SJSA1 (cell line): ENCODE measurements around the gene FAM3B. TPM values are rescaled to one million over a fixed set of nuclear protein-coding genes. Genes with fewer than 3 reads are reported as not detected.
A peak's percentile ranks its signal among the peaks of the same experiment; 100 is the strongest.

Source experiments
- DNase-seq, 2 experiments: peaks; one replicate each; pipeline ENCODE4 v3.0.0-alpha.2; 2015 to 2020; ENCODE audit warnings: low spot score in 2 of 2, low read depth in 1 of 2
- H3K27ac ChIP-seq: fragments of 250-450 bp; sonication (Bioruptor Pico); 2 replicates; pipeline ENCODE4 v1.5.1; 2020; ENCODE audit warnings: mild to moderate bottlenecking, moderate library complexity
- H3K27me3 ChIP-seq: fragments of 250-450 bp; sonication (Bioruptor Pico); replicated peaks from 2 replicates; pipeline ENCODE4 v1.5.1; 2020; ENCODE audit warnings: mild to moderate bottlenecking, moderate library complexity
- H3K36me3 ChIP-seq: fragments of 250-450 bp; sonication (Bioruptor Pico); 2 replicates; pipeline ENCODE4 v1.5.1; 2020; ENCODE audit warnings: mild to moderate bottlenecking
- H3K4me1 ChIP-seq: fragments of 250-450 bp; sonication (Bioruptor Pico); replicated peaks from 2 replicates; pipeline ENCODE4 v1.6.1; 2021; ENCODE audit warnings: mild to moderate bottlenecking
- H3K4me3 ChIP-seq: fragments of 250-450 bp; sonication (Bioruptor Pico); 2 replicates; pipeline ENCODE4 v1.5.1; 2020; ENCODE audit warnings: mild to moderate bottlenecking
- H3K9me3 ChIP-seq: fragments of 250-450 bp; sonication (Bioruptor Pico); replicated peaks from 2 replicates; pipeline ENCODE4 v1.5.1; 2020; ENCODE audit warnings: mild to moderate bottlenecking
- total RNA-seq: library from RNA; depleted of rRNA; stranded (reverse); fragments of >200 nt; shearing (Covaris generic); gene quantifications from 2 replicates; pipeline ENCODE4 v1.2.3, GENCODE V29; 2014

The FAM3B gene
- total RNA-seq, 1 experiment from 2014 or later = not detected

DNA sequence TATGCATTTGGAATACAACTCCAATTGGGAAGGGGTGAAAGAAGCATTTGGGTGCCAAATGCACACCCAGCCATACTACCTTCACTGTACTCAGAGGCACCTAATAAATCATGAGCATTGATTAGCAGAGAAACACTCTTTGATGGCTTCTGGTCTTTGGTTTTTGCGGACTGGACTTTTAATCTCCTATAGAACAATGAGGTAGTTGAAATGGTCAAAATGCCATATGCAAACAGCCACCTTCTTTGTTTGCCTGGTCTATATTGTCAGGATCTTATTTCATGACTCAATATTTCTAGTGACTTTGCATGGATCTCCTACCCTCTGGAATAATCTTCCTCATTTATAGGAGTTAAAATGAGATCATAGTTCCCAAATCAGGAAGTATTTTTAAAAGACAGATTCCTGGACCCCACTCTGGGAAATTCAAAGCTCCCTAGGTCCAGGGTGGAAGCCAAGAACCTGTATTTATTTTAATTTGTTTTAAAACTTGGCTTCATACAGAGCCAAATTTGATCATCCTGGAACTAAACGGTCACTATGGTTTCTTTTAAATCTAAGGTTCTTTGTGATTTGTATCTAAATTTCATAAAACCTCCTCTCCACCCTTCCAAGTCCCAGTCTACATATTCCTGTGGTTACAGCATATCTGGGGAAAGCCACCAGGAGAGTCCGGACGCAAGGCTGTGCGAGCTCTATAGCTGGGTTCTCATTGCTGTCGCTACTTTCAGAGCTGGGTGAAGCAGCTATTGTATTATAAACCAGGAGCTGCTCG lies 8.7 kb downstream of the FAM3B start:
- Histone ChIP-seq H3K36me3 (no peaks in the 10 kb centered on the region), H3K27me3 (0 out of 2 replicates have a peak, but pooled peaks cover 6% of the 10 kb centered on the region), H3K4me1 (no peaks in the 10 kb centered on the region), H3K9me3 (0 out of 2 replicates have a peak, but pooled peaks cover 2% of the 10 kb centered on the region), H3K4me3 (no peak overlapping the region), H3K27ac (no peak overlapping the region)
- DNase-seq = no peak

DNA sequence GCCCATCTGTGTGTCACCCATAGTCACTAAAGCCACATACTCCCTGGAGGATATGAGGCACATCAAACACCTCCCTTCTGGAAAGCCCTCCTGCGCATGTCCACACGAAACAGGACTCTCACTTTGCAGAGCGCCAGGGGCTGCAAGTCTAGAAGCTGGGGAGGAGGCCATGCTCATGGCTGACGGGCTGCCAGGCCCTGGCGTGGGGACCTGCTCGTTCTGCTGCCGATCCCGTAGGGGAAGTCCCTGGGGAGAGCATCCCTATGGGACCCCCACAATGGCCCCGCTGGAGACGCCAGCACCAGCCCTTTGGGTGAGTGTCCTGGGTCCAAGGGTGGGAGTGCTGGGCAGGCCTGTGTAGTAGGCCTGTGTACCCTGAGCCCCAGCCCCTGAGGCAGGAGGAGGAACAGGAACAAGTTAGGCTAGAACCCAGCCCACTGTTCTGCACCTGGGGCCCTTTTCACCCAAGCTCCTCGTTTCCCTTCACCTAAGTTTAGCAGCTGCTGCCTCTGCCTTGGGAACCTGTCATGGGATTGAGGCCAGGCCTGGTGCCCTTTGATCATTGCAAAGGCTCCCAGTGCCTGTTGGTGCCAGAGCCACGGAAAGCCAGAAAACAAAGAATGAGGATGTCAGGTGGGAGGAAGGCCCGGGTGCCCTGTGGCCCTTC lies 9.9 kb downstream of the FAM3B start:
- Histone ChIP-seq H3K27ac (no peak overlapping the region), H3K4me3 (no peak overlapping the region)

DNA sequence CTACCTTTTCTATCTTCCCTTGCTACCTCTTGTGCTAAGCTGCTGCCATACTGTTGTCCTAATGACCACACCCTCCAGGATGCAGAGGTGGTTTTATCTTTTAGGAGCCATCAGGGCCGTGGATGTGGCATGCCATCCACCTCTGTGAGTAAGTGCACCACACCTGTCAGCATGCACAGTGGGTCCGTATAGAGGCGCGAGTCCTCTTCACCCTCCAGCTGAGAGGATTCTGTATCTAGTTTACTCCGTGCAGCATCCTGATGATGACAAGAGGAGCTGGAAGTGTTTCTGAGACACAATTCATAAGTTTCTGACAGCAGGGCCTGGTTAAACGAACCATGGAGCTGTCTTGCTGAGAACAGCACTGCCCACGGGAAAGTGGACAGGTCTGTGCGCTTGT lies 11.2 kb downstream of the FAM3B start:
- Histone ChIP-seq H3K4me3 (no peak overlapping the region), H3K27ac (no peak overlapping the region), H3K4me1 (no peaks in the 10 kb centered on the region), H3K27me3 (no peaks in the 10 kb centered on the region), H3K9me3 (0 out of 2 replicates have a peak, but pooled peaks cover 4% of the 10 kb centered on the region), H3K36me3 (no peaks in the 10 kb centered on the region)
- DNase-seq = no peak

More for the DNA sequence above, 9.9 kb downstream of the FAM3B start:
- H3K27me3 ChIP-seq = no peaks in the 10 kb centered on the region
- no peaks in the 10 kb centered on the region for H3K4me1 ChIP-seq
- DNase-seq = no peak
- 0 out of 2 replicates have a peak, but pooled peaks cover 4% of the 10 kb centered on the region for H3K9me3 ChIP-seq
- H3K36me3 ChIP-seq = no peaks in the 10 kb centered on the region

DNA sequence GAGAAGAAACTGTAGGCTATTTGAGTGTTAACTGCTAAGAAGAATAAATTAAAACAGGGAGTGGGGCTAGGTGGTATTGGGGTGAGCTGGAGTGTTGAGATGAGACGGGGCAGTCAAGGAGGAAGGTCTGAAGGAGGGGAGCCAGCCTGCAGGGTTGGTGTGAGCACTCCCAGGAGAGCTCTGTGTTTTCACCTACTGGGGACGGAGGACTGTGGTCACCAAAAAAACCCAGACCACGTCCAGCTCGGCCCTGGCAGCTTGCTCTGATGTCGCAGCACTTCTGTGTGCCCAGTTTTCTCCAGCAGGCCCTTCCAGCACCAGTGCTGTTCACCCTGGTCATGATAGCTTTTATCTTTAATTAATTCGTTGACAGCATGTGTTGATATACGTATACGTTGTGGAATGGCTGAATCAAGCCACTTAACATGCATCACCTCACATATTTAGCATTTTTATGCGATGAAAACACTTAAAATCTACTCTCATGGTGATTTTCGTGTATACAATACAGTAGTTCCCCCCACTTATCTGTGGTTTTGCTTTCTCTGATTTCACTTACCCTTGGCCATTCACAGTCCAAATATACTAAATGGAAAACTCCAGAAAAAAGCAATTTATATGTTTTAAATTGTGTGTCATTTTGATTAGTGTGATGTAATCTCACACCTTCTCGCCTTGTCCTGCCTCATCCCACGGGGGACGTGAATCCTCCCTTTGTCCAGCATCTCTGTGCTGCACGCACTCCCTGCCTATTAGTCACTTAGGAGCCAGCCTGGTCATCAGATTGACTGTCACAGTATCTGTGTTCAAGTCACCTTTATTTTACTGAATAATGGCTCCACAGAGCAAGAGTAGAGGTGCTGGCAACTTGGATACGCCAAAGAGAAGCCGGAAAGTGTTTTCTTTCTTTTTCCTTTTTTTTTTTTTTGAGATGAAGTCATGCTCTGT lies 12.3 kb downstream of the FAM3B start:
- Histone ChIP-seq H3K36me3 (no peaks in the 10 kb centered on the region), H3K27ac (no peak overlapping the region), H3K4me3 (no peak overlapping the region), H3K9me3 (0 out of 2 replicates have a peak, but pooled peaks cover 4% of the 10 kb centered on the region), H3K4me1 (no peaks in the 10 kb centered on the region), H3K27me3 (no peaks in the 10 kb centered on the region)
- peak in 1 of 2 experiments; percentile 7 for DNase-seq

DNA sequence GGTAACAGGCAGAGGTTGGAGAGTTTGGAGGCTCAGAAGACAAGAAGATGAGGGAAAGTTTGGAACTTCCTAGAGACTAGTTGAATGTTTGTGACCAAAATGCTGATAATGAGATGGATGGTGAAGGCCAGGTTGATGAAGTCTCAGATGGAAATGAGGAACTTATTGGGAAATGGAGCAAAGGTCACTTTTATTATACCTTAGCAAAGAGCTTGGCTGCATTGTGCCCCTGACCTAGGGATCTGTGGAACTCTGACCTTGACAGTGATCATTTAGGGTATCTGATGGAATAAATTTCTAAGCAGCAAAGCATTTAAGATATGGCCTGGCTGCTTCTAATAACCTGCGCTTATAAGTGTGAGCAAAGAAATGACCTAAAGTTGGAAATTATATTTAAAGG lies 17.2 kb downstream of the FAM3B start:
- Histone ChIP-seq H3K4me3 (no peak overlapping the region), H3K27me3 (no peaks in the 10 kb centered on the region), H3K9me3 (0 out of 2 replicates have a peak, but pooled peaks cover 4% of the 10 kb centered on the region), H3K4me1 (no peaks in the 10 kb centered on the region), H3K27ac (no peak overlapping the region), H3K36me3 (no peaks in the 10 kb centered on the region)
- no peak for DNase-seq

DNA sequence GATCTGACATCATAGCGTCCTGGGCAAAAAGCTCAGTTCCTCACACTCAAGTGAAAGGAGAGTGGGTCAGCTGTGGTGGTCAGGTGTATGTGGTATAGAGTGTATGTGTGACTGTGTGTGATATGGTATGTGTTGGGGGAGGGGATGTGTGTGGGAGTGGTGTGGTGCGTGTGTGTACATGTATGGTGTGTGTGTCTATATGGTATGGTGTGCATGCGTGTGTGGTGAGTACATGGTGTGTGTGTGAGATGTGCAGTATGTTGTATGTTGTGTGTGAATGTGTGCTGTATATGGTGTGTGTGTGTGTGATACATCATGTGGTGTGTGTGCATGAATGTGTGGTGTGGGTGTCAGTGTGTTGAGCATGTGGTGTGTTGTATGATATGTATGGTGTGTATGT lies 20.9 kb downstream of the FAM3B start:
- no peak overlapping the region for H3K4me3 ChIP-seq
- H3K27me3 ChIP-seq = no peaks in the 10 kb centered on the region
- no peak overlapping the region for H3K27ac ChIP-seq
- DNase-seq = no peak
- no peaks in the 10 kb centered on the region for H3K36me3 ChIP-seq
- H3K9me3 ChIP-seq = no peaks in the 10 kb centered on the region
- H3K4me1 ChIP-seq = no peaks in the 10 kb centered on the region

DNA sequence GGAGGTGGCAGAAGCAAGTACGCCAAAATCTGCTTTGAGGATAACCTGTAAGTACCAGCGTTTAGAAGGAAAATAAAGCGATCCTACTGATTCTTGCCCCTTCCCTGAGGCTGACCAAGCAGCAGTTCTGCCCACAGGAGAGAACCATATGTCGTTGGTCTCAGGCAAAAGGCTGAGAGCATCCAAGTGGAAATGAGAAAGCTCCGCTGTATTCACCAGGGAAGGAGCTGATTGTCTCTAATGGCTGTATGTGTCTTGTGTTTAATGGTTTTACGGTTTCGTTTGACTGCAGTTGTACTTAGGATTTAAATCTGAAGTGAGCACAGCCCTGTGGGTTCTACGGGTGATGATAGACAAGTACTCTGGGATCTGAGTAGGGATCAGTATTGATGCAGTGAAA lies 21.9 kb downstream of the FAM3B start:
- Histone ChIP-seq H3K27me3 (no peaks in the 10 kb centered on the region), H3K36me3 (no peaks in the 10 kb centered on the region), H3K27ac (no peak overlapping the region), H3K4me1 (no peaks in the 10 kb centered on the region), H3K4me3 (no peak overlapping the region), H3K9me3 (no peaks in the 10 kb centered on the region)
- no peak for DNase-seq

DNA sequence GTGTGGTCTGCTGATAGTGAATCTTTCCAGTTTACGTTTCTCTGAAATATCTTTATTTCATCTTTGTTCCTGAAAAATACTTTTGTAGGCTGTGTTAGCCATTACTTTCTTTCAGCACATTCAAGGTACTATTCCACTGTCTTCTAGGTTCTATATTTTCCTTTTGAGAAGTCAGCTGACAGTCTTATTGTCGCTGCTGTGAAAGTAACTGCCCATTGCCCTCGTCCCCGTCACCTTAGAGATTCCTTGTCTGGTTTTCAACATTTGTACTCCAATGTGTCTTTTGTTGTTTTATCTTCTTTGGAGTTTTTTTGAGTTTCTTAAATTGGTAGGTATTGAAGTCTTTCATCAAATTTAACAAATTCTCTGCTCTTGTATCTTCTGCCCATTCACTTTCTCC lies 25.4 kb downstream of the FAM3B start:
- H3K27me3 ChIP-seq = no peaks in the 10 kb centered on the region; the same call in 1 of the 2 replicates
- H3K9me3 ChIP-seq = no peaks in the 10 kb centered on the region
- no peaks in the 10 kb centered on the region for H3K4me1 ChIP-seq
- DNase-seq = no peak
- no peaks in the 10 kb centered on the region for H3K36me3 ChIP-seq
- no peak overlapping the region for H3K27ac ChIP-seq
- H3K4me3 ChIP-seq = no peak overlapping the region

DNA sequence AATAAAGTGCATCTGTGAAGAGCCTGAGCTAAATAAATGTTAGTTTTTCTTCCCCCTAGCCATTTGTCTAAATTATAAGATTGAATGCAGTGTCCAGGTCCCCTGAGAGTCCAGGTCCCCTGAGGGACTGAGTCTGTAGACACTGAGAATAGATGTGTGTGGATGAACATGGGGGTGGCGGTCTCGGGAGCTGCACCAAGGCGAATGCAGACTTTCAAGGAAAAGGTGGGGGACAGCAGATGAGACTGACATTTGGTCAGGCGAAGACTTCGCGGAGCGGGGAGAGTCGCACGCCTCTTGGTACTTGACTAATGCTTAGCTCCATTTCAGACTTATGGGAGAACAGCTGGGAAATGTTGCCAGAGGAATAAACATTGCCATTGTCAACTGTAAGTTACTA lies 27.5 kb downstream of the FAM3B start:
- no peaks in the 10 kb centered on the region for H3K9me3 ChIP-seq
- no peak for DNase-seq
- no peak overlapping the region for H3K27ac ChIP-seq
- peaks cover 9% of the 10 kb centered on the region; the same call in 1 of the 2 replicates for H3K27me3 ChIP-seq
- no peaks in the 10 kb centered on the region for H3K4me1 ChIP-seq
- no peak overlapping the region for H3K4me3 ChIP-seq
- H3K36me3 ChIP-seq = no peaks in the 10 kb centered on the region

DNA sequence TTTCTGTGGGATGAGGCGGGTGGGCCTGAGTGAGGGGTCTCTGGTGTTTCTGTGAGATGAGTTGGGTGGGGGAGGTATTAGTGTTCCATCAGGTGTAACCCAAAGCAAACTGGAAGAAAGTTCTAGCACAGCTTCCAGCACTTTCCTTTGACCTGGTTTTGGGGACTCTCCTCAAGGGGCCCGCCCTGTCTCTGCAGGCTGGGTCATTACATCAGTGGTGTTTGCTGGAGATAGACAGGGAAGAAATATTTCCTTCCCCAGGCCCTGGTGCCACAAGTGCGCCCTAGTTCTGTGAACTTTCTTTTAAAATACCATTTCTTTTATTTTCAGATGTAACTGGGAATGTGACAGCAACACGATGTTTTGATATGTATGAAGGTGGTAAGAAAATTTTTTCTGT lies 28.8 kb downstream of the FAM3B start:
- no peak overlapping the region for H3K27ac ChIP-seq
- peaks cover 9% of the 10 kb centered on the region; the same call in 1 of the 2 replicates for H3K27me3 ChIP-seq
- H3K4me1 ChIP-seq = no peaks in the 10 kb centered on the region
- no peaks in the 10 kb centered on the region for H3K9me3 ChIP-seq
- no peak for DNase-seq
- H3K36me3 ChIP-seq = no peaks in the 10 kb centered on the region
- H3K4me3 ChIP-seq = no peak overlapping the region

DNA sequence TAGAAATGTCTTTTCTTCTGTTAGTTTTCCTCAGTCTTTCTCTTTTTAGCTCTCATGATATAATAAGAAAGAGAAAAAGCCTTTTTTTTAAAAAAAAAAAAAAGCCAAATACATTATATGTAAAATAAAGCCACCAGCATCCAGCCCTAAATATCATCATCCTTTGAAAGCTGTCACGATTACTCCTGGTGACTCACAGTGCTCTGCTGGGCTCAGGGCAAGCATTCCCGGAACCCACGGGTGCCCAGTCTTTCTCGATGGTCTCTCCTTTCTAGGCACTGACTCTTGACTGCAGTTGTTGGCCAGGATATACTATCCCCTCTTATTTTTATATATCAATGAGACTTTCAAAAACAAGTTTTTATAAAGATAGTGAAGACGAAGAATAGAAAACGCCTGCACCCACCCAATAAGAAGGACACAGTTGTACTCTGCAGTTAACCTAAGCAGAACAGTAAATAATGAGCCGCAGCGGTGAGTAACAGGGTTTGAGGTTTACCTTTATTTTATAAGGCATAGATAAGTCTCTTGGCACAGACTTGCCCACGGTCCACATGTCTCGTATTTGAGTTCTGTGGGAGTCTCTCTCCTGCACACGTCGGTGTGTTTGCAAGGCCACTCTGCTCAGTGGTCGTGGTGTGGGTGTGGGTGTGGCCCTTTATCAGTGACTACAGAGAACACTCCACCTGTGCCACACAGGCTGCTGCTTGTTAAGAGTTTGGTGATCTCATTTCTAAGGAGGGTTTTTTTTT lies 29.5 kb downstream of the FAM3B start:
- Histone ChIP-seq H3K27ac (no peak overlapping the region), H3K4me3 (no peak overlapping the region), H3K4me1 (no peaks in the 10 kb centered on the region), H3K27me3 (peaks cover 9% of the 10 kb centered on the region; the same call in 1 of the 2 replicates), H3K36me3 (no peaks in the 10 kb centered on the region), H3K9me3 (no peaks in the 10 kb centered on the region)
- no peak for DNase-seq

DNA sequence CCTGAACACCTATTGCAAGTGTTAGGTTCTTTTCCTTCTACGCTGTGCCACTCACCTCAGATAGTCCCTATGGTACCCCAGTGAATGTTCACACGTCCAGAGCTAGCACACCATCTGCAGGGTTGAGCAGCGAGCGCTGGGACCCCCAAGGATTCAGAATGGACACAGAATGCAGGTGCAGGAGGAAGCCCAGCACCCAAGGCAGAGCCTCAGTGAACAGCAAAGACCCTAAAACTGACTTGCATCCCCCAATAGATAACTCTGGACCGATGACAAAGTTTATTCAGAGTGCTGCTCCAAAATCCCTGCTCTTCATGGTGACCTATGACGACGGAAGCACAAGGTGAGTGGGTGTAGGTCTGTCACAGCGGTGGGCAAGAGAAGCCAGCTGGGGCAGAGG lies 30.2 kb downstream of the FAM3B start:
- H3K36me3 ChIP-seq = no peaks in the 10 kb centered on the region
- no peak overlapping the region for H3K4me3 ChIP-seq
- H3K9me3 ChIP-seq = no peaks in the 10 kb centered on the region
- no peaks in the 10 kb centered on the region for H3K4me1 ChIP-seq
- no peak for DNase-seq
- H3K27ac ChIP-seq = no peak overlapping the region
- peaks cover 9% of the 10 kb centered on the region; the same call in 1 of the 2 replicates for H3K27me3 ChIP-seq

DNA sequence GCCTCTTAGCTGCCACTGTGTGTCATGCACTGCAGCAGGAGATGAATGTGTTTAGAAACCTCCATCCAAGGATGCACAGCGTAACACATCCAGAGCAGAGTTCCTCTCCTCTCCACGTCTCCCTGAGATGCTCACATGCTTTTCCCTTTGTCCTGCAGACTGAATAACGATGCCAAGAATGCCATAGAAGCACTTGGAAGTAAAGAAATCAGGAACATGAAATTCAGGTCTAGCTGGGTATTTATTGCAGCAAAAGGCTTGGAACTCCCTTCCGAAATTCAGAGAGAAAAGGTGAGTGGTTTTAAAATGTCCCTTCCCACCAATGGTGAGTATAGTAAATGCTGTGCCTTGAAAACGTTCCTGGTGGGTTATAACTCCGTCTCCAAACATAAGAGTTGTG lies 31.8 kb downstream of the FAM3B start:
- Histone ChIP-seq H3K27ac (no peak overlapping the region), H3K4me1 (no peaks in the 10 kb centered on the region), H3K9me3 (no peaks in the 10 kb centered on the region), H3K36me3 (no peaks in the 10 kb centered on the region), H3K4me3 (no peak overlapping the region), H3K27me3 (peaks cover 9% of the 10 kb centered on the region; the same call in 1 of the 2 replicates)
- no peak for DNase-seq
